Liver (tissue), 9 donors: ENCODE measurements around the gene GABBR2. TPM values are rescaled to one million over a fixed set of nuclear protein-coding genes. Genes with fewer than 3 reads are reported as not detected.

Source experiments
- DNase-seq: peaks from one replicate; pipeline ENCODE4 v3.0.0-alpha.2; 2017; ENCODE audit warnings: low spot score
- H3K27ac ChIP-seq, 2 donors: one replicate each; pipeline ENCODE4 v1.7.0; 2013; ENCODE audit warnings: inconsistent platforms in 2 of 2, low read length in 2 of 2, control low read depth in 1 of 2, low read depth in 1 of 2, mild to moderate bottlenecking in 1 of 2
- H3K27me3 ChIP-seq, 4 donors: one replicate each; pipeline versions ENCODE4 v1.6.1 to v1.7.0; 2013; ENCODE audit warnings: low read length in 3 of 4, inconsistent platforms in 1 of 4, mild to moderate bottlenecking in 1 of 4, moderate library complexity in 1 of 4; ENCODE audit not compliant: control insufficient read depth in 4 of 4, insufficient read depth in 4 of 4
- H3K36me3 ChIP-seq, 4 donors: one replicate each; pipeline versions ENCODE4 v1.6.1 to v1.7.0; 2013; ENCODE audit warnings: low read length in 3 of 4, mild to moderate bottlenecking in 3 of 4, low read depth in 1 of 4, moderate library complexity in 1 of 4; ENCODE audit not compliant: control insufficient read depth in 4 of 4, insufficient read depth in 3 of 4
- H3K4me1 ChIP-seq, 4 donors: one replicate each; pipeline versions ENCODE4 v1.6.1 to v1.7.0; 2013; ENCODE audit warnings: low read length in 3 of 4, mild to moderate bottlenecking in 3 of 4, moderate library complexity in 1 of 4; ENCODE audit not compliant: control insufficient read depth in 4 of 4, insufficient read depth in 4 of 4
- H3K4me3 ChIP-seq, 3 donors: one replicate each; pipeline versions ENCODE4 v1.6.1 to v1.7.0; 2013; ENCODE audit warnings: low read length in 3 of 3, control low read depth in 1 of 3, low read depth in 1 of 3, mild to moderate bottlenecking in 1 of 3
- H3K9ac ChIP-seq, 2 donors: one replicate each; pipeline ENCODE4 v1.7.0; 2013; ENCODE audit warnings: low read length in 2 of 2, mild to moderate bottlenecking in 2 of 2, moderate library complexity in 2 of 2, control low read depth in 1 of 2, low read depth in 1 of 2
- H3K9me3 ChIP-seq, 4 donors: one replicate each; pipeline versions ENCODE4 v1.6.1 to v1.7.0; 2013; ENCODE audit warnings: low read length in 3 of 4; ENCODE audit not compliant: control insufficient read depth in 4 of 4
- EGR1 ChIP-seq, 2 donors: IDR thresholded peaks; 2 replicates each; pipeline ENCODE4 v1.6.1; 2016 to 2018; ENCODE audit warnings: antibody characterized with exemption in 2 of 2, low read depth in 2 of 2
- FOXA2 ChIP-seq: IDR thresholded peaks from 2 replicates; pipeline ENCODE4 v1.6.1; 2016; ENCODE audit warnings: antibody characterized with exemption
- GABPA ChIP-seq, 2 donors: IDR thresholded peaks in 1 of 2; conservative IDR thresholded peaks in 1 of 2; 2 replicates each; pipeline ENCODE4 v1.6.1; 2016; ENCODE audit warnings: antibody characterized with exemption in 2 of 2, mild to moderate bottlenecking in 1 of 2, moderate library complexity in 1 of 2
- HNF4A ChIP-seq, 2 donors: conservative IDR thresholded peaks; 2 replicates each; pipeline ENCODE4 v1.6.1; 2016; ENCODE audit warnings: antibody characterized with exemption in 2 of 2, mild to moderate bottlenecking in 2 of 2
- JUND ChIP-seq, 2 donors: IDR thresholded peaks; 2 replicates each; pipeline ENCODE4 v1.6.1; 2016; ENCODE audit warnings: antibody characterized with exemption in 2 of 2
- NR2F2 ChIP-seq: IDR thresholded peaks from 2 replicates; pipeline ENCODE4 v1.6.1; 2016; ENCODE audit warnings: antibody characterized with exemption
- RAD21 ChIP-seq, 2 donors: IDR thresholded peaks; 2 replicates each; pipeline ENCODE4 v1.6.1; 2016; ENCODE audit warnings: antibody characterized with exemption in 2 of 2, mild to moderate bottlenecking in 2 of 2
- RXRA ChIP-seq, 2 donors: IDR thresholded peaks; 2 replicates each; pipeline ENCODE4 v1.6.1; 2017 to 2018; ENCODE audit warnings: antibody characterized with exemption in 2 of 2, mild to moderate bottlenecking in 1 of 2
- SP1 ChIP-seq: IDR thresholded peaks from 2 replicates; pipeline ENCODE4 v1.6.1; 2018; ENCODE audit warnings: antibody characterized with exemption, mild to moderate bottlenecking
- TAF1 ChIP-seq: conservative IDR thresholded peaks from 2 replicates; pipeline ENCODE4 v1.6.1; 2016; ENCODE audit warnings: antibody characterized with exemption, mild to moderate bottlenecking
- ZBTB33 ChIP-seq: IDR thresholded peaks from 2 replicates; pipeline ENCODE4 v1.6.1; 2016; ENCODE audit warnings: antibody characterized with exemption
- WGBS: extraction: QIAGEN DNeasy Blood & Tissue Kit; methylation state at CpG from one replicate; pipeline ENCODE4 v1.1.7; 2013; 5-methylcytosine and 5-hydroxymethylcytosine counted together
- polyA plus RNA-seq, 2 donors: library from polyadenylated mRNA; stranded (reverse) in 1 of 2; unstranded in 1 of 2; fragments of 200-250 nt in 1 of 2; fragments of >200 nt in 1 of 2; fragmentation: Nextera tagmentation in 1 of 2; extraction: Ambion mirVana in 1 of 2; gene quantifications; one replicate each; pipeline versions ENCODE4 v1.2.1 to v1.2.3, GENCODE V29; 2013 to 2015
- total RNA-seq, 2 donors: library from RNA; depleted of rRNA; stranded (reverse); fragments of >200 nt; gene quantifications; one replicate each; pipeline ENCODE4 v1.2.3, GENCODE V29; 2014
- TF ChIP-seq, protein P1 (sequence below): IDR thresholded peaks from 2 replicates; pipeline ENCODE4 v1.6.1; 2016; ENCODE audit warnings: antibody characterized with exemption
- TF ChIP-seq, protein P2 (sequence below): IDR thresholded peaks from 2 replicates; pipeline ENCODE4 v1.6.1; 2016; ENCODE audit warnings: antibody characterized with exemption, mild to moderate bottlenecking
- TF ChIP-seq, protein P3 (sequence below): fragments of 150-350 bp; IDR thresholded peaks from 2 replicates; pipeline ENCODE4 v1.5.1; 2017; ENCODE audit warnings: improper control_type of control experiment, low read depth, low read length; ENCODE audit not compliant: missing input control
- donor health status: healthy.
- donor health status: healthy.
- donor health status: healthy.
- donor health status: healthy.
- donor health status: healthy.

GABBR2 gene
- total and polyA plus RNA-seq, 4 donors, result 0.03 to 0.23 (median 0.08) TPM; not detected in 1

DNA sequence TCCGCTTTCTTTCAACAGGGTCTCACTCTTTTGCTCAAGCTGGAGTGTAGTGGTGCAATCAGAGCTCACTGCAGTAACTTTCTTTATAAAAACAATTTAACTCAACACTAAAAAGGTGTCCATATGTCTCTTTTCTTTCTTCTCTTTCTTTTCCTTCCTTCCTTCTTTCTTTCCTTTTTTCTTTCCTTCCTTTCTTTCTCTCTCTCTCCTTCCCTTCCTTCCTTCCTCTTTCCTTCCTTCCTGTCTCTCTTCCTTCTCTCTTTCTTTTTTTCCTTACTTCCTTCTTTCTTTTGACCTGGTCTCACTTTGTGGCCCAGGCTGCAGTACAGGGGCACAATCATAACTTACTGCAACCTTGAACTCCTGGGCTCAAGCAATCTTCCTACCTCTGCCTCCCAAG is 427.5 kb downstream of the GABBR2 start:
- Histone ChIP-seq H3K4me1 (no peaks in the 10 kb centered on the region), H3K27me3 (no peaks in the 10 kb centered on the region), H3K36me3 (no peaks in the 10 kb centered on the region), H3K27ac (no peak overlapping the region), H3K9ac (no peak overlapping the region), H3K9me3 (no peaks in the 10 kb centered on the region), H3K4me3 (no peak overlapping the region)
- 94% methylated on average over 1 of the region's 1 CpG for WGBS
- no peak for TF ChIP-seq FOXA2
- no peak for DNase-seq

DNA sequence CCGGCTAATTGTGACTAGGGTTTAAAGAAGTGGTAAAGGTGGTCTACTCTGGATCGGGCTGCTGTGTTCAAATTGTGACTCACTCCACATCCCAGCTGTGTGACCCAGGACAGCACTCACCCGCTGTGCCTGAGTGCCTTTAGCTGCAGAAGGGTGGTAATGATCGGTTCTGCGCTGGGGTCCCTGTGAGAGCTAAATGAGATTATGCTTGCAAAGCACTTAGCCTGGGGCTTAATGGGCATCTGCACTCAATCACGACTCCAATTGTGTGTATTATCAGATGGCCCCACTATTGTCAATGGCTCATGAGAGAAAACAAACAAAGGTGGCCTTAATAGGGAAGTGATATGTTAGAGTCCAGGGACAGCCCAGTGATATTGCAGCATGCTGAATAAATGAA is 428.2 kb downstream of the GABBR2 start:
- H3K4me1 ChIP-seq, result no peaks in the 10 kb centered on the region
- no peaks in the 10 kb centered on the region for H3K36me3 ChIP-seq
- TF ChIP-seq, protein P1, sequence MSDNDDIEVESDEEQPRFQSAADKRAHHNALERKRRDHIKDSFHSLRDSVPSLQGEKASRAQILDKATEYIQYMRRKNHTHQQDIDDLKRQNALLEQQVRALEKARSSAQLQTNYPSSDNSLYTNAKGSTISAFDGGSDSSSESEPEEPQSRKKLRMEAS, result no peak
- TF ChIP-seq FOXA2 (no peak), TAF1 (no peak), RXRA (IDR thresholded peaks at IDR 0.05) (no peak), NR2F2 (no peak), ZBTB33 (no peak), JUND (IDR thresholded peaks at IDR 0.05) (no peak), GABPA (IDR thresholded peaks at IDR 0.05 in 1 of 2, conservative IDR thresholded peaks at IDR 0.05 in 1 of 2) (no peak), SP1 (no peak), RAD21 (IDR thresholded peaks at IDR 0.05) (no peak)
- TF ChIP-seq, protein P2, sequence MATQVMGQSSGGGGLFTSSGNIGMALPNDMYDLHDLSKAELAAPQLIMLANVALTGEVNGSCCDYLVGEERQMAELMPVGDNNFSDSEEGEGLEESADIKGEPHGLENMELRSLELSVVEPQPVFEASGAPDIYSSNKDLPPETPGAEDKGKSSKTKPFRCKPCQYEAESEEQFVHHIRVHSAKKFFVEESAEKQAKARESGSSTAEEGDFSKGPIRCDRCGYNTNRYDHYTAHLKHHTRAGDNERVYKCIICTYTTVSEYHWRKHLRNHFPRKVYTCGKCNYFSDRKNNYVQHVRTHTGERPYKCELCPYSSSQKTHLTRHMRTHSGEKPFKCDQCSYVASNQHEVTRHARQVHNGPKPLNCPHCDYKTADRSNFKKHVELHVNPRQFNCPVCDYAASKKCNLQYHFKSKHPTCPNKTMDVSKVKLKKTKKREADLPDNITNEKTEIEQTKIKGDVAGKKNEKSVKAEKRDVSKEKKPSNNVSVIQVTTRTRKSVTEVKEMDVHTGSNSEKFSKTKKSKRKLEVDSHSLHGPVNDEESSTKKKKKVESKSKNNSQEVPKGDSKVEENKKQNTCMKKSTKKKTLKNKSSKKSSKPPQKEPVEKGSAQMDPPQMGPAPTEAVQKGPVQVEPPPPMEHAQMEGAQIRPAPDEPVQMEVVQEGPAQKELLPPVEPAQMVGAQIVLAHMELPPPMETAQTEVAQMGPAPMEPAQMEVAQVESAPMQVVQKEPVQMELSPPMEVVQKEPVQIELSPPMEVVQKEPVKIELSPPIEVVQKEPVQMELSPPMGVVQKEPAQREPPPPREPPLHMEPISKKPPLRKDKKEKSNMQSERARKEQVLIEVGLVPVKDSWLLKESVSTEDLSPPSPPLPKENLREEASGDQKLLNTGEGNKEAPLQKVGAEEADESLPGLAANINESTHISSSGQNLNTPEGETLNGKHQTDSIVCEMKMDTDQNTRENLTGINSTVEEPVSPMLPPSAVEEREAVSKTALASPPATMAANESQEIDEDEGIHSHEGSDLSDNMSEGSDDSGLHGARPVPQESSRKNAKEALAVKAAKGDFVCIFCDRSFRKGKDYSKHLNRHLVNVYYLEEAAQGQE, result no peak
- H3K4me3 ChIP-seq, result no peak overlapping the region
- 70% methylated on average over 6 of the region's 6 CpGs for WGBS
- DNase-seq, result no peak
- H3K9me3 ChIP-seq, result no peaks in the 10 kb centered on the region
- H3K27me3 ChIP-seq, result no peaks in the 10 kb centered on the region
- H3K27ac ChIP-seq, result no peak overlapping the region
- H3K9ac ChIP-seq, result no peak overlapping the region

GRCh38 chr9:98280162-98280561 is 428.6 kb downstream of the GABBR2 start:
- Histone ChIP-seq H3K9ac (no peak overlapping the region), H3K9me3 (no peaks in the 10 kb centered on the region), H3K4me3 (no peak overlapping the region), H3K4me1 (no peaks in the 10 kb centered on the region), H3K36me3 (no peaks in the 10 kb centered on the region), H3K27ac (no peak overlapping the region), H3K27me3 (no peaks in the 10 kb centered on the region)
- no peak for TF ChIP-seq NR2F2
- TF ChIP-seq RAD21 (IDR thresholded peaks at IDR 0.05), result no peak
- TF ChIP-seq, protein P3, sequence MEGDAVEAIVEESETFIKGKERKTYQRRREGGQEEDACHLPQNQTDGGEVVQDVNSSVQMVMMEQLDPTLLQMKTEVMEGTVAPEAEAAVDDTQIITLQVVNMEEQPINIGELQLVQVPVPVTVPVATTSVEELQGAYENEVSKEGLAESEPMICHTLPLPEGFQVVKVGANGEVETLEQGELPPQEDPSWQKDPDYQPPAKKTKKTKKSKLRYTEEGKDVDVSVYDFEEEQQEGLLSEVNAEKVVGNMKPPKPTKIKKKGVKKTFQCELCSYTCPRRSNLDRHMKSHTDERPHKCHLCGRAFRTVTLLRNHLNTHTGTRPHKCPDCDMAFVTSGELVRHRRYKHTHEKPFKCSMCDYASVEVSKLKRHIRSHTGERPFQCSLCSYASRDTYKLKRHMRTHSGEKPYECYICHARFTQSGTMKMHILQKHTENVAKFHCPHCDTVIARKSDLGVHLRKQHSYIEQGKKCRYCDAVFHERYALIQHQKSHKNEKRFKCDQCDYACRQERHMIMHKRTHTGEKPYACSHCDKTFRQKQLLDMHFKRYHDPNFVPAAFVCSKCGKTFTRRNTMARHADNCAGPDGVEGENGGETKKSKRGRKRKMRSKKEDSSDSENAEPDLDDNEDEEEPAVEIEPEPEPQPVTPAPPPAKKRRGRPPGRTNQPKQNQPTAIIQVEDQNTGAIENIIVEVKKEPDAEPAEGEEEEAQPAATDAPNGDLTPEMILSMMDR, result no peak
- TF ChIP-seq RXRA (IDR thresholded peaks at IDR 0.05), result no peak
- TF ChIP-seq HNF4A (conservative IDR thresholded peaks at IDR 0.05), result no peak
- TF ChIP-seq EGR1 (IDR thresholded peaks at IDR 0.05; ENCODE audit: low read depth in 2 of 2), result no peak
- TF ChIP-seq SP1, result no peak
- no peak for TF ChIP-seq FOXA2
- no peak for DNase-seq
- 87% methylated on average over 2 of the region's 2 CpGs for WGBS
